ENCODE measurements around the gene CYFIP2. TPM values are rescaled to one million over a fixed set of nuclear protein-coding genes. Genes with fewer than 3 reads are reported as not detected.

The CYFIP2 gene
- total and polyA plus RNA-seq, 2 of the 8 experiments (the other 6 are each of a cell fraction or from before 2014, with no cell fraction given): 45.1 to 80.6 TPM

GRCh38 chr5:157252711-157253465 is 13.0 kb upstream of the CYFIP2 start (continued):
- TF ChIP-seq ATF3 (IDR thresholded peaks at IDR 0.05; ENCODE audit: insufficient read depth, low read depth, low read length) (no peak), SP2 (IDR thresholded peaks at IDR 0.05; ENCODE audit: low read length) (no peak), CBX5 (IDR thresholded peaks at IDR 0.05; ENCODE audit: low read depth, low read length) (no peak), CHD2 (IDR thresholded peaks at IDR 0.05; ENCODE audit: low read length) (no peak)

Data from H1 (cell line).